IMR-90 (cell line): ENCODE measurements around the gene CDYL2.

Experiments
- CEBPB ChIP-seq: IDR thresholded peaks from 2 replicates; pipeline ENCODE4 v1.6.1; 2012; ENCODE audit warnings: low read depth, low read length, improper control_type of control experiment
- FOS ChIP-seq: fragments of 150-350 bp; IDR thresholded peaks from 2 replicates; pipeline ENCODE4 v1.6.1; 2016; ENCODE audit warnings: low read depth, low read length
- MAFK ChIP-seq: IDR thresholded peaks from 2 replicates; pipeline ENCODE4 v1.6.1; 2012; ENCODE audit warnings: low read depth, low read length, improper control_type of control experiment
- MAZ ChIP-seq: IDR thresholded peaks from 2 replicates; pipeline ENCODE4 v1.6.1; 2012; ENCODE audit warnings: low read depth, mild to moderate bottlenecking, low read length, improper control_type of control experiment, moderate library complexity, borderline replicate concordance
- MXI1 ChIP-seq: IDR thresholded peaks from 2 replicates; pipeline ENCODE4 v1.6.1; 2012; ENCODE audit warnings: low read depth, mild to moderate bottlenecking, low read length, moderate library complexity, borderline replicate concordance
- POLR2A ChIP-seq: IDR thresholded peaks from 2 replicates; pipeline ENCODE4 v1.6.1; 2012; ENCODE audit warnings: mild to moderate bottlenecking, low read depth, low read length
- SMC3 ChIP-seq: fragments of 150-350 bp; IDR thresholded peaks from 2 replicates; pipeline ENCODE4 v1.6.1; 2016; ENCODE audit warnings: low read depth, mild to moderate bottlenecking, antibody characterized with exemption, low read length, moderate library complexity
- TF ChIP-seq, protein P1 (sequence below): conservative IDR thresholded peaks from 2 replicates; pipeline ENCODE4 v1.5.1; 2012; ENCODE audit warnings: mild to moderate bottlenecking, low read depth, low read length, improper control_type of control experiment

DNA sequence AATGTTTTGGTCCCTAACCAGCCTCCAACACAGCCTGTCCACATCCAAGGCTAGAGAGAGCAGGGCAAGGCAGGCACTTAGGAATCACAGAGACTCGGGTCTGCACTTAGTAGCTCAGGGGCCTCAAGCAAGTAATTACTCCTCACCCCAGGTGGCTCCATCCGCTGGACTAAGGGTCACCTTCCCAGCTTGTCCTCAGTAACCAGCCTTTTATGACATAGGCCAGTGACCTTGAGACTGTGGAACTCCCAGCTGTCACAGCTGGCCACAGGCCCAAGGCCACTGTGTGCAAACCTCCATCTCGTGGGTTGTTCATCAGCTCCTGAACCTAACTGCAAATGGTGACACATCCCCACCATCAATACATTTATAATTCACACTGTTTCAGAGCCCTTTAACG lies 68.6 kb downstream of the CDYL2 start:
- TF ChIP-seq, protein P1, sequence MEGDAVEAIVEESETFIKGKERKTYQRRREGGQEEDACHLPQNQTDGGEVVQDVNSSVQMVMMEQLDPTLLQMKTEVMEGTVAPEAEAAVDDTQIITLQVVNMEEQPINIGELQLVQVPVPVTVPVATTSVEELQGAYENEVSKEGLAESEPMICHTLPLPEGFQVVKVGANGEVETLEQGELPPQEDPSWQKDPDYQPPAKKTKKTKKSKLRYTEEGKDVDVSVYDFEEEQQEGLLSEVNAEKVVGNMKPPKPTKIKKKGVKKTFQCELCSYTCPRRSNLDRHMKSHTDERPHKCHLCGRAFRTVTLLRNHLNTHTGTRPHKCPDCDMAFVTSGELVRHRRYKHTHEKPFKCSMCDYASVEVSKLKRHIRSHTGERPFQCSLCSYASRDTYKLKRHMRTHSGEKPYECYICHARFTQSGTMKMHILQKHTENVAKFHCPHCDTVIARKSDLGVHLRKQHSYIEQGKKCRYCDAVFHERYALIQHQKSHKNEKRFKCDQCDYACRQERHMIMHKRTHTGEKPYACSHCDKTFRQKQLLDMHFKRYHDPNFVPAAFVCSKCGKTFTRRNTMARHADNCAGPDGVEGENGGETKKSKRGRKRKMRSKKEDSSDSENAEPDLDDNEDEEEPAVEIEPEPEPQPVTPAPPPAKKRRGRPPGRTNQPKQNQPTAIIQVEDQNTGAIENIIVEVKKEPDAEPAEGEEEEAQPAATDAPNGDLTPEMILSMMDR, result no peak
- no peak for TF ChIP-seq MXI1
- no peak for TF ChIP-seq MAFK
- TF ChIP-seq POLR2A, result no peak
- TF ChIP-seq FOS, result no peak
- no peak for TF ChIP-seq SMC3
- TF ChIP-seq CEBPB, result no peak
- no peak for TF ChIP-seq MAZ
